GM21576 (cell line): ENCODE measurements around the gene EIF2B4.
"Not testable (repeated sequence)": the region's sequence is repeated elsewhere in the genome, so short reads cannot be mapped to it uniquely, and the experiment has no call there.

Experiments
- ATAC-seq: cut with Tn5 transposase; IDR thresholded peaks from one replicate; pipeline ENCODE4 v1.9.1; 2021; ENCODE audit warnings: mild to moderate bottlenecking, moderate library complexity; ENCODE audit not compliant: unreplicated experiment

Gene EIF2B4

DNA sequence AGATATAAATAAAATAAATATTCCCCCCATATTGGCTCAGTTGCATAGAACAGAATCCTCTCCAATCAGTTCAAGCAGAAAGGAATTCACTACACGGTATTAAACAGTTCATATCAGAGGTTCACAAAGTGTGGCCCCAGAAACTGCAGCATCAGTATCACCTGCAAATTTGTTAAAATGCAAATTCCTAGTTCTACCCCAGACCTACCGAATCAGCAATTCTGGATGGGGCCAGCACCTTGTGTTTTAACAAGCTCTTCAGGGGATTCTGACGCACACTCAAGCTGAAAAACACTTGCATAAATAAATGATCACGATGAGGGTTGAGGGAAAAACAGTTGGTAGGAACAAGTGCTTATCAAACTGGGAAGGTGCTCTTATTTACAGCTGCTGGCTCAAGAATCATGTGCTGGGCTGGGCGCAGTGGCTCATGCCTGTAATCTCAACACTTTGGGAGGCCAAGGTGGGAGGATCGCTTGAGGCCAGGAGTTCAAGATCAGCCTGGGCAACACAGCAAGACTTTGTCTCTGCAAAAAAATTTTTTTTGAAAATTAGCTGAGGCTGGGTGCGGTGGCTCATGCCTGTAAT, 19.9 kb downstream of the EIF2B4 start:
- ATAC-seq: no peak

DNA sequence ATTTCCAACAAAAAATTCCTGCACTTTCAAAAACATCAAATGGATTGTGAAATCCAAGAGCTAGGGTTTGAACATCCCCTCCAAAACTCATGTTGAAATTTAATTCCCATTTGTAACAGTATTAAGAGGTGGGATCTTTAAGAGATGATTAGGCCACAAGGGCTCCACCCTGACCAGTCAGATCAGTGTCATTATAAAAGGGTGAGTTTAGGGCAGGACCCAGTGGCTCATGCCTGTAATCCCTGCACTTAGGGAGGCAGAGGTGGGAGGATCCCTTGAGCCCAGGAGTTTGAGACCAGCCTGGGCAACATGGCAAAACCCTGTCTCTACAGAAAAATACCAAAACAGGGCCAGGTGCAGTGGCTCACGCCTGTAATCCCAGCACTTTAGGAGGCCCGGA, 22.5 kb downstream of the EIF2B4 start:
- no peak for ATAC-seq

DNA sequence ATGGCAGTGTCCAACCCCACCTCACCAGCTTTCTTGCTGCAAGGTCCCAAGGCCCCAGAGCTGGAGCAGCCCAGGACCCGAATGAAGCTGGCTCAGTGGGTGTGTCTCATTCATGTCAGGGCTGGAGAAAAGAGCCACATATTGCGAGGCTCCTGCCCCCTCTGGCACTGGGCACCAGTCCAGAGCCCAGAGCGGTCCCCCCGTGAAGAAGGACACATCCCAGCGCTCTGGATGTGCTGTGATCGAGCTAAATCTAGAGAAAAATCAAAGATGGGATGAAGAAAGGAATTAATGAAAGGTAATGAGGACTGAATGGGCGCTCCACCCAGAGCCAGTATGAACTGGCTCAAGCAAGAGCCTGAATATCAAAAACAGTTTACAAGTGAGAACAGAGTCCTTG, 34.0 kb downstream of the EIF2B4 start:
- no peak for ATAC-seq

DNA sequence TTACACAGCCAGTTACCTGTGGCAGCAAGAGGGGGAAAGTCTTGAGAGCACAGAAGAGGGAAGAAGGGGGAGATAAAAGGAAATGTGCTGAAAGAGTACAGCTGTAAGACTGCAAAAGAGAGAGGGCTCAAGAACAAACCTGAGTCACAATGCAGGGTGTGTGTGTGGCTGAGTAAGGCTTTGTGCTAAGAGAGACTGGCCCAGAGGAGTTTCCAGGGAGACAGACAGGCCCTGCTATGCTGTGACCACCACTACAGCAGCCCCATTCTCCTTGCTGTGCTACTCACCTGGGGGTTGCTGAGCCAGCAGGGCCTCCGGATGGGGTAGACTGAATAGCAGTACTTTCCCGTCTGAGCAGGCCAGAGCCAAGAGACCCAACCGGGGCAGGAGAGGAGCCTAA, 34.8 kb downstream of the EIF2B4 start:
- ATAC-seq: no peak

DNA sequence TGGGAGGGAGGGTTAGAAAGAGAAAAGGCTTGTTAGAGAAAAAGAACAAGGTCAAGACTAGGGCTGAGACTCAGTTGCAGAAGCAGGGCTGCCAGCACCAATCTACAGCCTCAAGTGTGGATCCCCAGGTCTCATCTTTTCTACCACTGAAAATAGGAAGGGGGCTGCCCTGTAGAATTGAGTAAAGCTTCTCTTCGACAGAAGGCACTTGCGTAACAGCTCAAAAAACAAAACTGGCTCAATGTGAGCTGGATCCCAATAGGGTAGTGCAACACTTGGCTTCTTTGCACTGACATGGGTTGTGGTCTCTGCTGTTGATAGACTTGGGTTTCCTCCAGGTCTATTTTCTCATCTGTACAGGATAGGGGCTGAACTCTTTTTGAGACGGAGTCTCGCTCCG, 45.4 kb downstream of the EIF2B4 start:
- no peak for ATAC-seq

DNA sequence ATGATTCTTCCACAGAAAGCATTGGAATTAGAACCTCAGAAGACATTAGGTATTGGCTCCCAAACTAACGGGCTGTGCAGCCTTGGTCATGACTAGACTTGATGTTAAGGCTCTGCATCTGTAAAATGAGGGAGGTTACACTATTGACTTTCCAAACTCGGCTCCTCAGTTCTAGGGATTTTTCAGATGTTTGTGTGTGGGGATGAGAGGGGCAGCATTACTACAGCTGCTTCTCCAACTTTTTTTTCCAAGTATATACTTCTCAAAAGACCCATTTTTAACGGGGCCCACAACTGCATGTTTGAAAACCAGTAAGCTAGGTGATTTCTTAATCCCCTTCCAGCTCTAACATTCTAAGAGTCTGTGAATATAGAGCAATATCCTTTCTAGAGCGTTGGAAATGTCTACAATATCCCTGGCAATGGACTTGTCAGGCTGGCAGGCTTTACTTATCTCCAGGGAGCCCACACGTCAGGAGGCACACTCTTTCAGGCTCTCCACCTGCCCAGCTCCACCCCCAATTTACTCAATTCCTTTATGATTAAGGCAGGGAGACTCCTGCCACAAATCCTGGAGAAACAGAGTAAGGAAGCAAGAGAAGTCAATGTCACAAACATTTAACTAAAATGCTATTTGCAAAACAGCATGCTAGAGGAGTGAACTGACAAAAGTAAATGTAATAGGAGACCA, 46.4 kb downstream of the EIF2B4 start:
- ATAC-seq: no peak

DNA sequence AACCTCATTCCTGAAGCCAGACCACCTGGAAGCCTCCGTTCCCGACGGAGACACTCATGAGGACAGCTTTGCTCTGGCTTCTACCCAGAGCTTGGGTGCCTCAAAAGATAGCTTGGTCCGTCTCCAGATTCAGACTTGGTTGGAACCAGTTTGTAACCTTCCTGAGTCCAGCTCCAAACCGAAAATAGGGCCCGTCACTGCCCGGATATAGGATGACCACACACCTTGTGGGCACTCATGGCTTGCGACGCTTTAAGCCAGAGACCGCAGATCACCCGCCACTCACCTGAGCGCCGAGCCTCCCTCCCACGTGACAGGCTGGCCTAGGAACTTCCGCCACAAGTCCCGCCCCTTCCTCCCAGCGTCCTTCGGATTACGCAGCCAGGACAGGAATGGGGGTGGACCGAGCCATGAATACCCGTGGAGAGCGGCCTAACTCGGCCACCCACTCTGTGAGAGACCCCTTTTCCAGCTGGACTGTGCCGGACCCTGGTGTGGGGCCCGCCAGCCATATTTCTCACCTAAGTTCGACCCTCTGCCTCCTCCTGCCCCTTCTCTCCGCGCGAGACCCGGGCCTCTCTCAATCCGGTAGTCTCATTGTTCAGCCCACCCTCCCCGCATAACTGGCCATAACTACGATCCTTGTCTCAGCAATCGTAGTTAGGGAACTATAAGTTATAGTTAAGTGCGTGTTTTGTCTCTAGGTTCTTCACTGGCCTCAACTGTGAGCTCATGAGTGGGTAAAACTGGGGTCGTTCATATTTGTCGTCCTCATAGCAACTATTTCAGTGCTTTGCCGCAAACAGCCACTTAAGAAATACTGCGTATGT, 47.2 kb downstream of the EIF2B4 start, which contains the start of gene MPV17:
MPV17 (minus strand) TSS at position 332 of the 830 bp plus-strand sequence. CDS start 580 bp downstream, outside the sequence.
- peak; percentile 90 for ATAC-seq

DNA sequence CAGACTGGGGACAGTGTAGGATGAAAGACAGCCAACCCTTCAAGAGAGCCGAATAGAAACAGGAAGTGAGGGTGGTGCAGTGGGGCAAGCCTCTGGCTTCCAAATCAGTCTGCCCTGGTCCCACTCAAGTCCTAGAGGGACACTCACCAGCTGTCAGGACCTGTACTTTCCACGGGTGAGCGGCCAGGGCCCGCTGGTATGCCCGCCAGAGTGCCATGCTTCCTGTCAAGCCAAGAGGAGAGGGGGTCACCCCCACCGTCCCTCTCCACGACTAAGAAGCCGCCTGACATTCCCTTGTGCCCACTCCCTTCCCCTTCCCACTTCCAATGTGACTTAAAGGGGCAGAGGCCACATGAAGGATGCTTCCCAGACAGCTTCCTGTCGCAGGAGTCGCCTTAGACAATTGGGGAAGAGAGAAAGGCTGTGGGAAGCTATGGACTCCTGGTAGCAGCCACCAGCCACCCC, 47.8 kb downstream of the EIF2B4 start:
- no peak for ATAC-seq

DNA sequence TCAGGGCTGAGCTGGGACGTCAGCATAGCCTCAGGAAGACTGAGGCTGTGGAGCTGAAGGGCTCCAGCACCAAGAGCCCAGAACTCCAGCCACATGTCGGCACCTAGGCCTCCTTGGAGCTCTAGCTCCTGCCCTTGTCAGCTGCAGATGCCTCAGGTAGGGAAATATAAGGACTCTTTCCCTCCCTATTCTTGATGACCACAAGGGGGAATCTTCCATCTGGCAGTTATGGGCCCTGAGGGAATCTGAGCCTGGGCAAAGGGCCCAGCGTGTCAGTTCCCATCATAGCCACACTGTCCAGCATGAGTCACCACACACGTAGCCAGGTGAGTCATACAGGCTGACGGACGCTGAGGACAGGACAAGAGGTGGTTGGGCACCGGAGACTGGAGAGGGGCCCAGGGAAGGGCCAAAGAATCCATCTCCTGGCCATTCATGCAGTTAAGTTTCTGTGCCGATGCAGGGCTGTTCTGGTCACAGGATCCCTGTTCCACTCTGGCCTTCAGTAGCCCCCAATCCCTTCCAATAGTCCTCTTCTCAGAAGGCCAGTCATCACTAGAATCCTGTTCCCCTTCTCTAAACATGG, 49.1 kb downstream of the EIF2B4 start:
- ATAC-seq: no peak

DNA sequence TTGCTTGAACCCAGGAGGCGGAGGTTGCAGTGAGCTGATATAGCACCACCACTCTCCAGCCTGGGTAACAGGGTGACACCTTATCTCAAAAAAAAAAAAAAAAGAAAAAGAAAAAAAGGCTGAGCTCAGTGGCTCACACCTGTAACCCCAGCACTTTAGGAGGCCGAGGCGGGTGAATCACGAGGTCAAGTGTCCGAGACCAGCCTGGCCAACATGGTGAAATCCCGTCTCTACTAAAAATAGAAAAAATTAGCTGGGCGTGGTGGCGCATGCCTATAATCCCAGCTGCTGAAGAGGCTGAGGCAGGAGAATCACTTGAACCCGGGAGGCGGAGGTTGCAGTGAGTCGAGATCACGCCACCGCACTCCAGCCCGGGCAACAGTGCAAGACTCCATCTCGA, 50.3 kb downstream of the EIF2B4 start:
- not testable (repeated sequence) for ATAC-seq

DNA sequence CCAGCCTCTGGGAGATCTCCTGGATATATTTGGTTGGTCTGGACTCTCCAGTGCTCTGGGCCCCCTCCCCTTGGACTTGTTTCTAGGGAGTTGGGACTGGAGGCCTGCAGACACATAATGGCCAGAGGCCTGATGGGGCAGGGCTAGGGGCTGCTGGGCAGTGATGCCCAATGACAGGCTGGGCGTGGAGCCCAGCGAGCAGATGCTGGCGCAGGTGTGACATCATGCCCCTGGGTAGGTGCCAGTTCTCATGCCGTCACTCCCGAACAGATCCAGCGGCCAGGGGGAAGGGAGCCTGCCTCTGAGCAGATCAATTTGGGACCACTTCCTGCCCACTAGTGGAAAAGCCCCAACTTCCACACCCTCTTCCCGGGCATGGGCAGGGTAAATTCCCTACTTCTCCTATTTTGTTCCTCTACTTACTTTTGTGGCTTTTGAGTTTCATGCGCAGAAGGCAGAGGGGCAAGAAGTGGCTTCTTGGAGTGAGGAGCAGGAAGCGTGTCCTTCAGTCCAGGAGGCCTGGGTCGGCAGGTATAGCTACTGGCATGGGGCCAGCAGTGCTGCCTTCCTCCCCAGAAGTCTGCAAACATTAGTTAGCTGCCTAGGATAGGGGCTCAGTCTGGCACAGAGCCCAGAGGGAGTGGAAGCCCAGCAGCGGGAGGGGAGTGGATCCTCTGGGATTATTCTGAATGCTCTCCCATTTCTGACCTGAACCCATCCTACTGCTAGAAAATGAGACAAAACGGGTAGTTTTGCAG, 53.3 kb downstream of the EIF2B4 start:
- no peak for ATAC-seq

DNA sequence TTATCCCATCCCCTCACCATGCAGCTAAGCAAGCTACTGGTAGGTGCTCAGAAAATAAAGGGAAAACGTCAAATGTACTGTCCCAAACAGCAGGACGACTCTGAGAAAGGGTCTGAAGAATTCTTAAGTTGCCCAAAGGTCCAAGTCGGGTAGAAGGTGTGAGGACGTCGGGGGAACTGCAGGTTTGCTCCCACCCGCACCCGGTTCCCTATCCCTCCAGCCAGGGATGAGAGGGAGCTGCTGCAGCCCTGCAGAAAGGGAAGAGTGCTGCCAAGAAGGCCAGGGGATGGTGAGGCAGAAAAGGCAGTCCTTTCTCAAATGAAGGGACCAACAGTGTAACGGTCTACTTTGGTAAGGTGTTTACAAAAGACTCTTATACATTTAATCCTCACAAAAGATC, 55.0 kb downstream of the EIF2B4 start:
- no peak for ATAC-seq

DNA sequence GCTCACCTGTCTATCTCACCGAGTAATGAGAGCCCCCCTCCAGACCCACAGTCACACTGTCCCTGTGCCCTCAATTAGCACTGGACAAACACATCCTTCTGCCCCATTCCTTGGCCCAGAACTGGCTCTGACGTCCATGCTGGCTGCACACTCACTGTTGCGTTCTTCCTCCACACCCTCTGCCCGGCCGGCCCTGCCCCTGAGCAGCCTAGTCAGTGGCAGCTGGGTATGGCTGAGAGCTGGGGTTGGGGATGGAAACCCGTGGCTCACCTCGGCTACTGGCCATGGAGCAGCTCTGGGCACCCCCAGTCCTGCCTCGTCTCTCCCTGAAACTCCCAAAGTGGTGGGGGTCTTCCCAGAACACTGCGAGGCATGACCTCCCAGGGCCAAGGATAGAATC, 55.4 kb downstream of the EIF2B4 start:
- no peak for ATAC-seq
